Omental fat pad (tissue), 4 donors: ENCODE data around the gene SMAD1. TPM values are rescaled to one million over a fixed set of nuclear protein-coding genes. Genes with fewer than 3 reads are reported as not detected.

Source experiments
- ATAC-seq: fragments of 150-250 bp; one replicate; pipeline ENCODE4 v1.9.1; 2016; ENCODE audit warnings: mild to moderate bottlenecking, moderate library complexity; ENCODE audit not compliant: low FRiP score
- DNase-seq: peaks from one replicate; pipeline ENCODE4 v3.0.0-alpha.2; 2019; ENCODE audit warnings: low spot score
- total RNA-seq, 4 donors: library from RNA; depleted of rRNA; stranded (reverse); fragments of >200 nt; gene quantifications; one replicate each; pipeline ENCODE4 v1.1.0, GENCODE V29; 2016
- TF ChIP-seq, protein P1 (sequence below), 3 donors: fragments of 450-650 bp; IDR thresholded peaks; one replicate each; pipeline ENCODE4 v1.5.1; 2016 to 2017; ENCODE audit warnings: antibody characterized with exemption in 3 of 3, mild to moderate bottlenecking in 3 of 3, moderate library complexity in 2 of 3

The SMAD1 gene
- total RNA-seq, 4 donors from 2014 or later: 13.9 to 59.4 (median 17.3) TPM

GRCh38 chr4:145589916-145590702 lies 108.5 kb downstream of the SMAD1 start:
- TF ChIP-seq, protein P1, sequence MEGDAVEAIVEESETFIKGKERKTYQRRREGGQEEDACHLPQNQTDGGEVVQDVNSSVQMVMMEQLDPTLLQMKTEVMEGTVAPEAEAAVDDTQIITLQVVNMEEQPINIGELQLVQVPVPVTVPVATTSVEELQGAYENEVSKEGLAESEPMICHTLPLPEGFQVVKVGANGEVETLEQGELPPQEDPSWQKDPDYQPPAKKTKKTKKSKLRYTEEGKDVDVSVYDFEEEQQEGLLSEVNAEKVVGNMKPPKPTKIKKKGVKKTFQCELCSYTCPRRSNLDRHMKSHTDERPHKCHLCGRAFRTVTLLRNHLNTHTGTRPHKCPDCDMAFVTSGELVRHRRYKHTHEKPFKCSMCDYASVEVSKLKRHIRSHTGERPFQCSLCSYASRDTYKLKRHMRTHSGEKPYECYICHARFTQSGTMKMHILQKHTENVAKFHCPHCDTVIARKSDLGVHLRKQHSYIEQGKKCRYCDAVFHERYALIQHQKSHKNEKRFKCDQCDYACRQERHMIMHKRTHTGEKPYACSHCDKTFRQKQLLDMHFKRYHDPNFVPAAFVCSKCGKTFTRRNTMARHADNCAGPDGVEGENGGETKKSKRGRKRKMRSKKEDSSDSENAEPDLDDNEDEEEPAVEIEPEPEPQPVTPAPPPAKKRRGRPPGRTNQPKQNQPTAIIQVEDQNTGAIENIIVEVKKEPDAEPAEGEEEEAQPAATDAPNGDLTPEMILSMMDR (IDR thresholded peaks at IDR 0.05): no peak
- ATAC-seq (no peak), DNase-seq (no peak)

- TF ChIP-seq, protein P1 (IDR thresholded peaks at IDR 0.05): no peak
- DNase-seq (no peak), ATAC-seq (no peak)
Observed at GRCh38 chr4:145602129-145602760, 120.6 kb downstream of the SMAD1 start.

GRCh38 chr4:145605941-145606340 lies 124.3 kb downstream of the SMAD1 start:
- DNase-seq: no peak
- TF ChIP-seq, protein P1 (IDR thresholded peaks at IDR 0.05): no peak
- no peak for ATAC-seq

Other genes with a start within 250 kb of the SMAD1 start
- 1 to 10 TPM; 2.8 to 5.7 (median 4.5) TPM for gene MMAA, start 137.5 kb downstream of the SMAD1 start, total RNA-seq
- not detected for gene C4orf51, start 198.3 kb downstream of the SMAD1 start, total RNA-seq